Choroid plexus epithelial cell (primary cell): ENCODE results near the gene KCNIP1.

ENCODE experiments used
- DNase-seq: peaks from one replicate; pipeline ENCODE4 v3.0.0-alpha.2; 2010; ENCODE audit warnings: low read depth
- H3K4me3 ChIP-seq: 2 replicates; pipeline ENCODE4 v1.5.1; 2011; ENCODE audit warnings: low read depth, mild to moderate bottlenecking, control low read depth, low read length, moderate library complexity
- CTCF ChIP-seq: conservative IDR thresholded peaks from 2 replicates; pipeline ENCODE4 v1.5.1; 2011; ENCODE audit warnings: low read depth, mild to moderate bottlenecking, control low read depth, inconsistent platforms, low read length, moderate library complexity

Gene KCNIP1

GRCh38 chr5:170522211-170523141, 18.7 kb downstream of the KCNIP1 start:
- TF ChIP-seq CTCF: no peak
- peak; percentile 20 for DNase-seq
- no peak overlapping the region for H3K4me3 ChIP-seq

- DNase-seq: no peak
- TF ChIP-seq CTCF: no peak
- no peak overlapping the region for H3K4me3 ChIP-seq
These were observed 19.3 kb downstream of the KCNIP1 start for GRCh38 chr5:170523142-170523551.

- no peak for DNase-seq
- TF ChIP-seq CTCF: no peak
- H3K4me3 ChIP-seq: no peak overlapping the region
These were observed 20.0 kb downstream of the KCNIP1 start for GRCh38 chr5:170523830-170524229.

- no peak overlapping the region for H3K4me3 ChIP-seq
- TF ChIP-seq CTCF: no peak
- no peak for DNase-seq
These were observed 20.8 kb downstream of the KCNIP1 start for GRCh38 chr5:170524576-170524975.

- no peak overlapping the region for H3K4me3 ChIP-seq
- no peak for DNase-seq
- TF ChIP-seq CTCF: no peak
These were observed 21.8 kb downstream of the KCNIP1 start for GRCh38 chr5:170525470-170526211.

GRCh38 chr5:170527991-170528390, 24.2 kb downstream of the KCNIP1 start:
- TF ChIP-seq CTCF: no peak
- no peak overlapping the region for H3K4me3 ChIP-seq
- no peak for DNase-seq
